DND-41 (cell line): ENCODE results near the gene RIN2.

ENCODE experiments used
- CTCF ChIP-seq: IDR thresholded peaks from 2 replicates; pipeline ENCODE4 v1.5.1; 2012; ENCODE audit warnings: borderline replicate concordance, low read length, moderate library complexity, mild to moderate bottlenecking; ENCODE audit not compliant: poor library complexity, severe bottlenecking; ENCODE audit errors: extremely low read depth
- EZH2 ChIP-seq: IDR thresholded peaks from 3 replicates; pipeline ENCODE4 v1.6.1; 2012; ENCODE audit warnings: borderline replicate concordance, low read depth, mild to moderate bottlenecking, moderate library complexity, low read length, inconsistent platforms; ENCODE audit not compliant: severe bottlenecking

- TF ChIP-seq CTCF (no peak), EZH2 (no peak)
Measured at GRCh38 chr20:19745106-19745505, 13.0 kb upstream of the RIN2 start.
